ENCODE measurements around the gene BCAS1. TPM values are rescaled to one million over a fixed set of nuclear protein-coding genes. Genes with fewer than 3 reads are reported as not detected.
"Not testable (repeated sequence)": the region's sequence is repeated elsewhere in the genome, so short reads cannot be mapped to it uniquely, and the experiment has no call there.

The BCAS1 gene
- total RNA-seq, 6 experiments from 2014 or later, result 0.07 to 0.43 (median 0.15) TPM; not detected in 2

- WGBS (ENCODE audit: insufficient coverage, low coverage, low lambda C conversion rate, missing lambda C conversion rate), result 74% methylated on average over 7 of the region's 7 CpGs
- no peak for TF ChIP-seq POLR2A (IDR thresholded peaks at IDR 0.05)
- TF ChIP-seq, protein P1, sequence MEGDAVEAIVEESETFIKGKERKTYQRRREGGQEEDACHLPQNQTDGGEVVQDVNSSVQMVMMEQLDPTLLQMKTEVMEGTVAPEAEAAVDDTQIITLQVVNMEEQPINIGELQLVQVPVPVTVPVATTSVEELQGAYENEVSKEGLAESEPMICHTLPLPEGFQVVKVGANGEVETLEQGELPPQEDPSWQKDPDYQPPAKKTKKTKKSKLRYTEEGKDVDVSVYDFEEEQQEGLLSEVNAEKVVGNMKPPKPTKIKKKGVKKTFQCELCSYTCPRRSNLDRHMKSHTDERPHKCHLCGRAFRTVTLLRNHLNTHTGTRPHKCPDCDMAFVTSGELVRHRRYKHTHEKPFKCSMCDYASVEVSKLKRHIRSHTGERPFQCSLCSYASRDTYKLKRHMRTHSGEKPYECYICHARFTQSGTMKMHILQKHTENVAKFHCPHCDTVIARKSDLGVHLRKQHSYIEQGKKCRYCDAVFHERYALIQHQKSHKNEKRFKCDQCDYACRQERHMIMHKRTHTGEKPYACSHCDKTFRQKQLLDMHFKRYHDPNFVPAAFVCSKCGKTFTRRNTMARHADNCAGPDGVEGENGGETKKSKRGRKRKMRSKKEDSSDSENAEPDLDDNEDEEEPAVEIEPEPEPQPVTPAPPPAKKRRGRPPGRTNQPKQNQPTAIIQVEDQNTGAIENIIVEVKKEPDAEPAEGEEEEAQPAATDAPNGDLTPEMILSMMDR (IDR thresholded peaks at IDR 0.05), result no peak
Measured at GRCh38 chr20:54014293-54014926, 56.0 kb downstream of the BCAS1 start.

DNA sequence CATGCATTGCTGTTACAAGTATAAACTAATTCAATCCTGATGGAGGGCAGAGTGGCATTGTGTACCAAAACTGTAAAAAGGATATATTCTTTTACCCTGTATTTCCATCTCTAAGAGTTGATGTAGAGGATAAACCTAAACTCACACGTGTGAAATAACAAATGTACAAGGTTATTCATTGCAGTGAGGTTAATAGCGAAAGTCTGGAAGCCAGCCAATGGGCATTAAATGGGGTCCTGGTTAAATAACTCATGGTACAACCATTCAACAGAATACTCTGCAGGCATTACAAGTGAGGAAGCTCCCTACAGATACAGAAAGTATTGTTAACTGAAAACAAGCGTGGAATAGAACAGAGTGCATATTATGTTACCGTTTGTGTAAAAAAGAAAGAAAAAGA lies 56.9 kb downstream of the BCAS1 start:
- Histone ChIP-seq H3K9me3 (no peaks in the 10 kb centered on the region), H3K4me1 (no peaks in the 10 kb centered on the region), H3K27me3 (no peaks in the 10 kb centered on the region), H3K36me3 (no peaks in the 10 kb centered on the region), H3K4me3 (no peak overlapping the region), H3K27ac (no peak overlapping the region)
- 57% methylated on average over 4 of the region's 4 CpGs for WGBS (ENCODE audit: insufficient coverage, low coverage, low lambda C conversion rate, missing lambda C conversion rate)
- no peak for ATAC-seq
- no peak for DNase-seq
- TF ChIP-seq POLR2A (IDR thresholded peaks at IDR 0.05), result no peak
- TF ChIP-seq, protein P1 (IDR thresholded peaks at IDR 0.05), result no peak
- intact Hi-C loops (cut with DNase I), result no loop called here

More at GRCh38 chr20:54014293-54014926, 56.0 kb downstream of the BCAS1 start:
- Histone ChIP-seq H3K9me3 (no peaks in the 10 kb centered on the region), H3K4me3 (no peak overlapping the region), H3K36me3 (no peaks in the 10 kb centered on the region), H3K27me3 (no peaks in the 10 kb centered on the region), H3K4me1 (no peaks in the 10 kb centered on the region), H3K27ac (no peak overlapping the region)
- DNase-seq (no peak), ATAC-seq (no peak)
- intact Hi-C loops (cut with DNase I), result no loop called here

- ATAC-seq, result no peak
- TF ChIP-seq, protein P1 (IDR thresholded peaks at IDR 0.05), result no peak
- Histone ChIP-seq H3K9me3 (no peaks in the 10 kb centered on the region), H3K27me3 (no peaks in the 10 kb centered on the region), H3K4me1 (no peaks in the 10 kb centered on the region), H3K4me3 (no peak overlapping the region), H3K36me3 (no peaks in the 10 kb centered on the region), H3K27ac (no peak overlapping the region)
- intact Hi-C loops (cut with DNase I), result no loop called here
- 62% methylated on average over 4 of the region's 4 CpGs for WGBS (ENCODE audit: insufficient coverage, low coverage, low lambda C conversion rate, missing lambda C conversion rate)
- no peak for DNase-seq
Measured at GRCh38 chr20:54011346-54011745, 59.0 kb downstream of the BCAS1 start.

GRCh38 chr20:54006216-54006615 lies 64.2 kb downstream of the BCAS1 start:
- ATAC-seq; H3K27me3 ChIP-seq; H3K9me3 ChIP-seq; H3K4me1 ChIP-seq; H3K4me3 ChIP-seq; DNase-seq; H3K27ac ChIP-seq; intact Hi-C loops (cut with DNase I); H3K36me3 ChIP-seq: not testable (repeated sequence)
- 76% methylated on average over 7 of the region's 7 CpGs for whole genome bisulfite sequencing (ENCODE audit: insufficient coverage, low coverage, low lambda C conversion rate, missing lambda C conversion rate)

DNA sequence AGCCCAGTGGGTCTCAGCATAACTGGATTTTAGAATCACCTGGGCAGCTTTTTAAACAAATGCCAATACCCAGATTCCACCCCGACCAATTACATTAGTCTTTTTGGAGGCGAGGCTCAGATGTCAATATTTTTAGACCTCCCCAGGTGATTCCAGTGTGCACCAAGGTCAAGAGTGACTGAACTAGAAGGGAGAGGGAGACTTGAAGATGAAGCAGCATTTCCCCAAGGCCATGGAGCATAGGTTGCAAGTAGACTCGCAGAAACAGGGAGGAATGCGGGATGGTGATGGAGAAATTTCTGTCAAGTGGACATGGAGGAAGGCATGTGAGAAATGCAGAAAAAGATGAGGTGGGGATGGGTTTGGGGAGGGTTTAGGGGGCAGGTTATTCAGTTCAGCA lies 64.9 kb downstream of the BCAS1 start:
- Histone ChIP-seq H3K4me1 (no peaks in the 10 kb centered on the region), H3K4me3 (no peak overlapping the region), H3K27me3 (no peaks in the 10 kb centered on the region), H3K9me3 (no peaks in the 10 kb centered on the region), H3K27ac (no peak overlapping the region), H3K36me3 (no peaks in the 10 kb centered on the region)
- ATAC-seq, result no peak
- intact Hi-C loops (cut with DNase I), result no loop called here
- no peak for TF ChIP-seq POLR2A (IDR thresholded peaks at IDR 0.05)
- TF ChIP-seq, protein P1 (IDR thresholded peaks at IDR 0.05), result no peak
- WGBS (ENCODE audit: insufficient coverage, low coverage, low lambda C conversion rate, missing lambda C conversion rate), result 85% methylated on average over 4 of the region's 4 CpGs
- no peak for DNase-seq

Data from right lobe of liver (tissue), 6 donors.